ENCODE data around the gene NCR3LG1.

NCR3LG1 gene

DNA sequence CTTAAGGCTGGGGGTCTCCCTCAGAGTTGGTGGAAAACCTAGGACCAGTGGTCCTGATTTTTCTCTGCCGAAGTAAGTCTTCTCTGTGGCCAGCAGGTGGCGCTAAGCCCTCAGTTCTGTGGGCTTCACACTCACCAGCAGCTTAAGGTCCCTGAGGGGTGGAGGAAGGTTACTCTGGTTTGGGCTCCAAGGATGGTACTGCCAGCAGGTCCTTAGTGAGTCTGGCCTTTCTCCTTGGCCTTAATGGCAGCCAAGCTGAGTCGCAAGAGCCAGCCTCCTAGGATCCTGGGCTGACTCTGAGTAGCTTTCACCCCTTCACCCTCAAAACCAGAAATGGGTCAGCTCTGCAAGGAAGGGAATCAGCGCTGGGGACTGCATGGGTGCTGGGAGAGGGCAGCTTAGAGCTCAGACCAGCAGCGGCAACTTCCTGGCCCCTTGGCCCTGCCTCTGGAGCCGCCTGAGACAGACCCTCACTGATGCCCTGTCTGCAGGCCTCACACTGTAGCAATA is 32.5 kb downstream of the NCR3LG1 start:
- TF ChIP-seq, protein P1, sequence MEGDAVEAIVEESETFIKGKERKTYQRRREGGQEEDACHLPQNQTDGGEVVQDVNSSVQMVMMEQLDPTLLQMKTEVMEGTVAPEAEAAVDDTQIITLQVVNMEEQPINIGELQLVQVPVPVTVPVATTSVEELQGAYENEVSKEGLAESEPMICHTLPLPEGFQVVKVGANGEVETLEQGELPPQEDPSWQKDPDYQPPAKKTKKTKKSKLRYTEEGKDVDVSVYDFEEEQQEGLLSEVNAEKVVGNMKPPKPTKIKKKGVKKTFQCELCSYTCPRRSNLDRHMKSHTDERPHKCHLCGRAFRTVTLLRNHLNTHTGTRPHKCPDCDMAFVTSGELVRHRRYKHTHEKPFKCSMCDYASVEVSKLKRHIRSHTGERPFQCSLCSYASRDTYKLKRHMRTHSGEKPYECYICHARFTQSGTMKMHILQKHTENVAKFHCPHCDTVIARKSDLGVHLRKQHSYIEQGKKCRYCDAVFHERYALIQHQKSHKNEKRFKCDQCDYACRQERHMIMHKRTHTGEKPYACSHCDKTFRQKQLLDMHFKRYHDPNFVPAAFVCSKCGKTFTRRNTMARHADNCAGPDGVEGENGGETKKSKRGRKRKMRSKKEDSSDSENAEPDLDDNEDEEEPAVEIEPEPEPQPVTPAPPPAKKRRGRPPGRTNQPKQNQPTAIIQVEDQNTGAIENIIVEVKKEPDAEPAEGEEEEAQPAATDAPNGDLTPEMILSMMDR (IDR thresholded peaks at IDR 0.05; ENCODE audit: low read length) = peak; percentile 95
- no peak for TF ChIP-seq EZH2 (IDR thresholded peaks at IDR 0.05; ENCODE audit: borderline replicate concordance, low read length)
- H3K79me2 ChIP-seq (ENCODE audit: insufficient read depth, low read length) = no peaks in the 10 kb centered on the region
- no peaks in the 10 kb centered on the region for H3K27me3 ChIP-seq (ENCODE audit: insufficient read depth, low read length)
- H3K36me3 ChIP-seq (ENCODE audit: insufficient read depth, low read length) = peaks cover 44% of the 10 kb centered on the region
- no peak overlapping the region for H3K9ac ChIP-seq (ENCODE audit: low read length)
- no peaks in the 10 kb centered on the region for H3K9me3 ChIP-seq (ENCODE audit: low read length)
- H3F3A ChIP-seq (ENCODE audit: insufficient read depth, low read length) = no peaks in the 10 kb centered on the region
- no peaks in the 10 kb centered on the region for H4K20me1 ChIP-seq (ENCODE audit: insufficient read depth, low read length)
- H3K4me1 ChIP-seq (ENCODE audit: insufficient read depth, low read length, severe bottlenecking) = peaks cover 21% of the 10 kb centered on the region
- H3K27ac ChIP-seq (ENCODE audit: low read depth, low read length, poor library complexity, severe bottlenecking) = no peak overlapping the region
- no peaks in the 10 kb centered on the region for H3K9me2 ChIP-seq (ENCODE audit: low read depth, low read length)
- no peak overlapping the region for H3K4me3 ChIP-seq (ENCODE audit: low read depth, low read length, poor library complexity, severe bottlenecking)
- no peak overlapping the region for H3K4me2 ChIP-seq (ENCODE audit: low read length)
- H2AFZ ChIP-seq (ENCODE audit: low read length) = no peak overlapping the region

DNA sequence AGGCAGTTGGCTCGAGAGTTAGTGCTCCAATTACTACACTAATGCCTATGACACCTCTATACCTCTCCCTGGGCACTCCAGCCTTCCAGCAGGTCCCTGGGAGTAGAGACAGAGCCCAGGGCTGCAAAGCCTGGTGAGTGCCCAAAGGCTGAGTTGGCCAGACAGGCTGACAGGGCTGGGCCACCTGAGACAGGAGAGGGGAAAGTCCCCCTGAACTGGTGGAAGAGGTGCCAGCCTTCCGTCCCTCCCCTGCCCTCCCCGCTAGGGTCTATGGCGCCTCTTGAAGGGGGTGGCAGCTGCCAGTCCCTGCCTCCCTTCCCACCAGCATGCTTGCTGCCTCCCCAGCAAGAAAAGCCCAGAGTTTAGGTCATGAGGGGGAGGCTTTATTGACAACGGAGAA is 33.9 kb downstream of the NCR3LG1 start:
- H3K36me3 ChIP-seq (ENCODE audit: insufficient read depth, low read length) = peaks cover 31% of the 10 kb centered on the region; the same call in 1 of the 2 replicates
- H3F3A ChIP-seq (ENCODE audit: insufficient read depth, low read length) = no peaks in the 10 kb centered on the region
- no peak overlapping the region for H3K27ac ChIP-seq (ENCODE audit: low read depth, low read length, poor library complexity, severe bottlenecking)
- H3K79me2 ChIP-seq (ENCODE audit: insufficient read depth, low read length) = no peaks in the 10 kb centered on the region
- no peaks in the 10 kb centered on the region for H4K20me1 ChIP-seq (ENCODE audit: insufficient read depth, low read length)
- H3K9me2 ChIP-seq (ENCODE audit: low read depth, low read length) = no peaks in the 10 kb centered on the region
- TF ChIP-seq EZH2 (IDR thresholded peaks at IDR 0.05; ENCODE audit: borderline replicate concordance, low read length) = no peak
- TF ChIP-seq, protein P1 (IDR thresholded peaks at IDR 0.05; ENCODE audit: low read length) = no peak
- peaks cover 32% of the 10 kb centered on the region for H3K4me1 ChIP-seq (ENCODE audit: insufficient read depth, low read length, severe bottlenecking)
- no peaks in the 10 kb centered on the region for H3K9me3 ChIP-seq (ENCODE audit: low read length)
- H3K27me3 ChIP-seq (ENCODE audit: insufficient read depth, low read length) = no peaks in the 10 kb centered on the region
- no peak overlapping the region; the same call in 1 of the 2 replicates for H3K9ac ChIP-seq (ENCODE audit: low read length)
- peak overlapping the region; percentile 62; the same call in 1 of the 2 replicates for H3K4me2 ChIP-seq (ENCODE audit: low read length)
- no peak overlapping the region for H2AFZ ChIP-seq (ENCODE audit: low read length)
- peak overlapping the region; percentile 50 for H3K4me3 ChIP-seq (ENCODE audit: low read depth, low read length, poor library complexity, severe bottlenecking)

DNA sequence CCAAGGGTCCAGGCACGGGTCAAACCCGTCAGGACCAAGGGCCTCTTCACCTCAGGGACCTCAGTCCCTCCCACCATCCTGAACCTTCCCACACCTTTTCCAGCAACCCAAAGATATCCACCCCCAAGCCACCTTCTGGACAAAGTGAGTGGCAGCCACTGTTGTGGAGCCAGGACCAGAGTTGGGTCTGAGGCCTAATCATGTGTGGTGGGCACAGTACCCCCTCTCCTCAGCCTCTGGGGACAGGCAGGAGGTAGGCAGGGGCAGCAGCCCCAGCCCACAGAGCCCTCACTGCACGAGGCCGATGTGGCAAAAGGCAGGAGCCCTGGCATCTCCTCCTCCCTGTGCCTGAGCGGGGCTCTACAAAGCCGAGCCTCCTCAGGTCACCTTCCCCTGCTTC is 34.3 kb downstream of the NCR3LG1 start:
- no peak for TF ChIP-seq EZH2 (IDR thresholded peaks at IDR 0.05; ENCODE audit: borderline replicate concordance, low read length)
- TF ChIP-seq, protein P1 (IDR thresholded peaks at IDR 0.05; ENCODE audit: low read length) = no peak
- no peaks in the 10 kb centered on the region for H4K20me1 ChIP-seq (ENCODE audit: insufficient read depth, low read length)
- peak overlapping the region; percentile 62 for H3K4me2 ChIP-seq (ENCODE audit: low read length)
- H3K4me3 ChIP-seq (ENCODE audit: low read depth, low read length, poor library complexity, severe bottlenecking) = peak overlapping the region; percentile 50
- H3K9me3 ChIP-seq (ENCODE audit: low read length) = no peaks in the 10 kb centered on the region
- H3K27me3 ChIP-seq (ENCODE audit: insufficient read depth, low read length) = no peaks in the 10 kb centered on the region
- peak overlapping the region; percentile 38; the same call in 1 of the 2 replicates for H3K9ac ChIP-seq (ENCODE audit: low read length)
- H3K27ac ChIP-seq (ENCODE audit: low read depth, low read length, poor library complexity, severe bottlenecking) = peak overlapping the region; percentile 40
- H3F3A ChIP-seq (ENCODE audit: insufficient read depth, low read length) = no peaks in the 10 kb centered on the region
- peaks cover 27% of the 10 kb centered on the region; the same call in 1 of the 2 replicates for H3K36me3 ChIP-seq (ENCODE audit: insufficient read depth, low read length)
- H3K4me1 ChIP-seq (ENCODE audit: insufficient read depth, low read length, severe bottlenecking) = peaks cover 37% of the 10 kb centered on the region
- no peaks in the 10 kb centered on the region for H3K79me2 ChIP-seq (ENCODE audit: insufficient read depth, low read length)
- no peaks in the 10 kb centered on the region for H3K9me2 ChIP-seq (ENCODE audit: low read depth, low read length)
- no peak overlapping the region for H2AFZ ChIP-seq (ENCODE audit: low read length)

Measured in OCI-LY1 (cell line).